T-helper 17 cell (primary cell): ENCODE data around the gene NDUFA1. TPM values are rescaled to one million over a fixed set of nuclear protein-coding genes. Genes with fewer than 3 reads are reported as not detected.
"Not testable (repeated sequence)": the region's sequence is repeated elsewhere in the genome, so short reads cannot be mapped to it uniquely, and the experiment has no call there.

Experiments
- ATAC-seq: fragments of 150-1000 bp; cut with Tn5 transposase; 2 replicates; pipeline ENCODE4 v1.10.0; 2021; ENCODE audit warnings: mild to moderate bottlenecking, moderate library complexity
- DNase-seq, 3 donors: peaks; one replicate each; pipeline versions ENCODE4 v3.0.0 to v3.0.0-alpha.2; 2020 to 2021
- H3K9me3 ChIP-seq: one replicate; pipeline ENCODE4 v1.7.0; 2013; ENCODE audit warnings: low read length, mild to moderate bottlenecking; ENCODE audit not compliant: control insufficient read depth, poor library complexity, severe bottlenecking
- H3K27ac Mint-ChIP-seq: one replicate; pipeline ENCODE4 v1.8.0; 2022; ENCODE audit warnings: mild to moderate bottlenecking, moderate library complexity, mixed read lengths
- H3K27me3 Mint-ChIP-seq: one replicate; pipeline ENCODE4 v1.8.0; 2022; ENCODE audit warnings: mixed read lengths
- H3K36me3 Mint-ChIP-seq: one replicate; pipeline ENCODE4 v1.8.0; 2022; ENCODE audit warnings: low read depth, mixed read lengths
- H3K4me1 Mint-ChIP-seq: one replicate; pipeline ENCODE4 v1.8.0; 2022; ENCODE audit warnings: mild to moderate bottlenecking, mixed read lengths
- H3K4me3 Mint-ChIP-seq: one replicate; pipeline ENCODE4 v1.8.0; 2022; ENCODE audit warnings: mild to moderate bottlenecking, moderate library complexity, mixed read lengths
- total RNA-seq, 4 donors: library from RNA in 2 of 4; stranded (reverse) in 2 of 4; gene quantifications; one replicate each; pipeline ENCODE4 v1.2.3 and lab custom pipeline; 2022 to 2026

Gene NDUFA1
- total RNA-seq, 2 donors from 2014 or later, result 51.3 to 61.0 TPM

- Mint-ChIP-seq H3K36me3 (no peaks in the 10 kb centered on the region), H3K27ac (peak overlapping the region; percentile 51), H3K4me1 (peaks cover 4% of the 10 kb centered on the region), H3K4me3 (peak overlapping the region; percentile 33), H3K27me3 (no peaks in the 10 kb centered on the region)
- H3K9me3 ChIP-seq, result no peaks in the 10 kb centered on the region
- DNase-seq (no peak), ATAC-seq (peak; percentile 78)
Measured at GRCh38 chrX:119885554-119886428, 14.2 kb downstream of the NDUFA1 start.

- Mint-ChIP-seq H3K27me3 (no peaks in the 10 kb centered on the region), H3K4me1 (peaks cover 4% of the 10 kb centered on the region), H3K27ac (no peak overlapping the region), H3K36me3 (no peaks in the 10 kb centered on the region), H3K4me3 (peak overlapping the region; percentile 50)
- peak; percentile 34 to 41 (median 39) for DNase-seq
- peak; percentile 78 for ATAC-seq
- H3K9me3 ChIP-seq, result no peaks in the 10 kb centered on the region
Measured at GRCh38 chrX:119887721-119888425, 16.2 kb downstream of the NDUFA1 start.

- ATAC-seq, H3K4me1 Mint-ChIP-seq, H3K36me3 Mint-ChIP-seq, H3K27ac Mint-ChIP-seq, DNase-seq, H3K9me3 ChIP-seq, H3K4me3 Mint-ChIP-seq, H3K27me3 Mint-ChIP-seq: not testable (repeated sequence)
Measured at GRCh38 chrX:119890626-119891025, 19.0 kb downstream of the NDUFA1 start.

- H3K9me3 ChIP-seq, H3K27me3 Mint-ChIP-seq, H3K27ac Mint-ChIP-seq, DNase-seq, ATAC-seq, H3K36me3 Mint-ChIP-seq, H3K4me1 Mint-ChIP-seq, H3K4me3 Mint-ChIP-seq: not testable (repeated sequence)
Measured at GRCh38 chrX:119891961-119892692, 20.5 kb downstream of the NDUFA1 start.

- H3K27ac Mint-ChIP-seq, result no peak within 1 kb of the TSS
- no peaks in the 10 kb centered on the region for H3K4me1 Mint-ChIP-seq
- H3K27me3 Mint-ChIP-seq, result no peaks in the 10 kb centered on the region
- no peaks in the 10 kb centered on the region for H3K9me3 ChIP-seq
- H3K36me3 Mint-ChIP-seq, result no peaks in the 10 kb centered on the region
- ATAC-seq (no peak), DNase-seq (no peak)
- no peak within 1 kb of the TSS for H3K4me3 Mint-ChIP-seq
Measured at GRCh38 chrX:119895843-119896326, 24.3 kb downstream of the NDUFA1 start, which contains the start of gene AKAP14. Gene AKAP14 (plus strand): TSS chrX:119895893. CDS start chrX:119903224, 7,331 bp downstream.

GRCh38 chrX:119899125-119899524 is 27.5 kb downstream of the NDUFA1 start:
- Mint-ChIP-seq H3K27me3 (no peaks in the 10 kb centered on the region), H3K36me3 (no peaks in the 10 kb centered on the region)
- no peak for DNase-seq

GRCh38 chrX:119900976-119901375 is 29.3 kb downstream of the NDUFA1 start:
- no peak overlapping the region for H3K27ac Mint-ChIP-seq

More at GRCh38 chrX:119899125-119899524, 27.5 kb downstream of the NDUFA1 start:
- H3K9me3 ChIP-seq, result no peaks in the 10 kb centered on the region
- Mint-ChIP-seq H3K4me1 (no peaks in the 10 kb centered on the region), H3K4me3 (no peak overlapping the region), H3K27ac (no peak overlapping the region)
- no peak for ATAC-seq

GRCh38 chrX:119916310-119916709 is 44.7 kb downstream of the NDUFA1 start:
- no peaks in the 10 kb centered on the region for H3K9me3 ChIP-seq
- no peak overlapping the region for H3K27ac Mint-ChIP-seq
- H3K4me3 Mint-ChIP-seq, result no peak overlapping the region
- no peaks in the 10 kb centered on the region for H3K36me3 Mint-ChIP-seq
- no peaks in the 10 kb centered on the region for H3K4me1 Mint-ChIP-seq
- DNase-seq (no peak), ATAC-seq (no peak)
- H3K27me3 Mint-ChIP-seq, result no peaks in the 10 kb centered on the region

More at GRCh38 chrX:119900976-119901375, 29.3 kb downstream of the NDUFA1 start:
- H3K4me3 Mint-ChIP-seq, result no peak overlapping the region
- H3K4me1 Mint-ChIP-seq, result no peaks in the 10 kb centered on the region
- no peak for DNase-seq
- no peak for ATAC-seq
- H3K36me3 Mint-ChIP-seq, result no peaks in the 10 kb centered on the region
- no peaks in the 10 kb centered on the region for H3K27me3 Mint-ChIP-seq
- no peaks in the 10 kb centered on the region for H3K9me3 ChIP-seq

GRCh38 chrX:119917877-119918276 is 46.2 kb downstream of the NDUFA1 start:
- Mint-ChIP-seq H3K36me3 (no peaks in the 10 kb centered on the region), H3K4me3 (no peak overlapping the region), H3K27ac (no peak overlapping the region), H3K4me1 (no peaks in the 10 kb centered on the region), H3K27me3 (no peaks in the 10 kb centered on the region)
- ATAC-seq (no peak), DNase-seq (no peak)
- no peaks in the 10 kb centered on the region for H3K9me3 ChIP-seq

GRCh38 chrX:119919835-119920585 is 48.4 kb downstream of the NDUFA1 start:
- no peaks in the 10 kb centered on the region for H3K9me3 ChIP-seq
- Mint-ChIP-seq H3K4me3 (no peak overlapping the region), H3K27ac (no peak overlapping the region), H3K36me3 (no peaks in the 10 kb centered on the region), H3K4me1 (no peaks in the 10 kb centered on the region), H3K27me3 (no peaks in the 10 kb centered on the region)
- DNase-seq (no peak), ATAC-seq (no peak)

GRCh38 chrX:119922391-119922790 is 50.8 kb downstream of the NDUFA1 start:
- not testable (repeated sequence) for H3K27ac Mint-ChIP-seq, H3K4me3 Mint-ChIP-seq, ATAC-seq, H3K9me3 ChIP-seq, H3K36me3 Mint-ChIP-seq, H3K27me3 Mint-ChIP-seq, DNase-seq, H3K4me1 Mint-ChIP-seq
